ENCODE measurements around the gene NAA25. TPM values are rescaled to one million over a fixed set of nuclear protein-coding genes. Genes with fewer than 3 reads are reported as not detected.
A peak's percentile ranks its signal among the peaks of the same experiment; 100 is the strongest.
"Not testable (repeated sequence)": the region's sequence is repeated elsewhere in the genome, so short reads cannot be mapped to it uniquely, and the experiment has no call there.

The NAA25 gene
- polyA plus RNA-seq, 1 donor from 2014 or later, result 15.0 TPM

DNA sequence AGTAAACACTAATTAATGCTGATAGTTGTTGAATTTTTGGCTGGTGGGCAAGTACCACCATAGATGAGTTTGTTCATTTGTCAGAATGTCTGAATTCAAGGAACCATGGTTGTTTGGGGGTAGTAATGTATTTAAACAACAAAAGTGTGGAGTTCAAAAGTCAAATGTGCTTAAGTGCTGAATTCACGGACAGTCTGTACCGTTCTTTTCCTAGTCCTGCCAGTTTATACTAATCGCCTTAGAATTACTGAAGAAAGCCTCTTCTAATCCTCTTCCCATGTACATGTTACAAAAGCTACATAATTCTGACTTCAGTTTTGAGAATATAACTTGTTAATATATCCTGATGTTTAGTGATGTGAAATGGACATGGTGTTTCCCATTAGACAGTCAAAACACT lies 2.7 kb downstream of the NAA25 start:
- H3K27me3 Mint-ChIP-seq, result no peaks in the 10 kb centered on the region
- no peaks in the 10 kb centered on the region for H3K9me3 Mint-ChIP-seq
- peak overlapping the region in 2 of 3 donors; percentile 0 to 31 for H3K27ac Mint-ChIP-seq

DNA sequence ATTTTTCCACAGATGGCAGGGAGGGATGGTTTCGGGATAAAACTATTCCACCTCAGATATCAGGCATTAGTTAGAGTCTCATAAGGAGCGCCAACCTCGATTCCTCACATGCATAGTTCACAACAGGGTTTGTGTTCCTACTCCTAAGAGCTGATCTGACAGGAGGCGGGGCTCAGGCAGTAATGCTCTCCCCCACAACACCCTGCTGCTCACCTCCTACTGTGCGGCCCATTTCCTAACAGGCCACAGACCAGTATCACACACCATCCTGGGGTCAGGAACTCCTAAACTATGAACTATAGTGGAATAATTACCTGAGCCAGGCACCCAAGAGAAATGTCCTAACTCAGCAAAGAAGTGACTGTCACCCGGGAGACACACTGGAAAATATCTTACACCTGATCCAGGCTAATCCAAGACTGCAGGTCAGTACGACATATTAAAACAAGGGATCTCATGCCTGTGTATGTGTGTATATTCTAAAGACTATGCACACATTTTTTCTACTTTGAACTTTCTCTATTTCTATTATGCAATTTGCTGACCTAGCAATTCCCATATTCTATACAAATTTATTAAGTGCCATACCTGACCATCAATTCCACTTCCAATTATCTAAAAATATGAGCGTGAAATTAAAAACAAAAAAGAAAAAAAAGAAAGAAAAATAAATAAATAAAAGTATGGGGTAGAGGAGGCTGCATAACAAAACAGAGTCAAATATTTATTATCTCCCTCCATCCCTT lies 4.7 kb downstream of the NAA25 start:
- Mint-ChIP-seq H3K4me1 (peaks cover 24 to 42% (median 37%) of the 10 kb centered on the region in 3 donors), H3K36me3 (no peaks in the 10 kb centered on the region), H3K27ac (peak overlapping the region in 2 of 3 donors; percentile 39 to 82), H3K4me3 (peak overlapping the region in 1 of 4 donors; percentile 58), H3K9me3 (no peaks in the 10 kb centered on the region), H3K27me3 (no peaks in the 10 kb centered on the region)

More for the DNA sequence above, 2.7 kb downstream of the NAA25 start:
- Mint-ChIP-seq H3K4me3 (peak overlapping the region in 3 of 4 donors; percentile 6 to 38 (median 27)), H3K4me1 (peaks cover 28 to 43% (median 38%) of the 10 kb centered on the region in 3 donors), H3K36me3 (no peaks in the 10 kb centered on the region)

GRCh38 chr12:112102746-112103145 lies 5.8 kb downstream of the NAA25 start:
- peaks cover 23 to 41% (median 33%) of the 10 kb centered on the region in 3 donors for H3K4me1 Mint-ChIP-seq
- H3K9me3 Mint-ChIP-seq, H3K27ac Mint-ChIP-seq, H3K36me3 Mint-ChIP-seq, H3K27me3 Mint-ChIP-seq, H3K4me3 Mint-ChIP-seq: not testable (repeated sequence)

DNA sequence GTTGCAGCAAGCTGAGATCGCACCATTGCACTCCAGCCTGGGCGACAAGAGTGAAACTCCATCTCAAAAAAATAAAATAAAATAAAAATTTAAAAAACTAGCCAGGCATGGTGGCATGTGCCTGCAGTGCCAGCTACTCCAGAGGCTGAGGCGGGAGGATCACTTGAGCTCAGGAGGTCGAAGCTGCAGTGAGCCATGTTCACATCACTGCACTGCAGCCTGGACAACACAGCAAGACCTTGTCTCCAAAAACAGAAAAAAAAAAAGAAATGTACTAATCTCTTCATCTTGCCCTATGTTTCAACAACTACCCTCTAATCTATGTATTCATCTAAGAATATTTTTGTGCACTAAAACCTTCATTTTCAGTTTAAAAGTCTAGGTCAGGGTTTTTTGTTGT lies 6.5 kb downstream of the NAA25 start:
- H3K4me1 Mint-ChIP-seq, result peaks cover 21 to 35% (median 27%) of the 10 kb centered on the region in 3 donors
- H3K27ac Mint-ChIP-seq, result no peak overlapping the region
- no peaks in the 10 kb centered on the region for H3K27me3 Mint-ChIP-seq
- no peak overlapping the region for H3K4me3 Mint-ChIP-seq
- no peaks in the 10 kb centered on the region for H3K9me3 Mint-ChIP-seq
- no peaks in the 10 kb centered on the region for H3K36me3 Mint-ChIP-seq

DNA sequence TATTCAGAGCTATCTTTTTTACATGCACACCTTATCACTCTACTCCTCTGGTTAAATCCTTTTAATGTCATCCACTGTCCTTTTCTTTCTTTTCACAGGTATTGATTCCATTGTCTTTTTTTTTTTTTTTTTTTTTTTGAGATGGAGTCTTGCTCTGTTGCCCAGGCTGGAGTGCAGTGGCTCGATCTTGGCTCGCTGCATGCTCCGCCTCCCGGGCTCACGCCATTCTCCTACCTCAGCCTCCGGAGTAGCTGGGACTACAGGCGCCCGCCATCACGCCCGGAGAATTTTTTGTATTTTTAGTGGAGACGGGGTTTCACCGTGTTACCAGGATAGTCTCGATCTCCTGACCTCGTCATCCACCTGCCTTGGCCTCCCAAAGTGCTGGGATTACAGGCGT lies 8.1 kb downstream of the NAA25 start:
- peaks cover 24 to 39% (median 28%) of the 10 kb centered on the region in 3 donors for H3K4me1 Mint-ChIP-seq
- H3K36me3 Mint-ChIP-seq, H3K4me3 Mint-ChIP-seq, H3K9me3 Mint-ChIP-seq, H3K27me3 Mint-ChIP-seq, H3K27ac Mint-ChIP-seq: not testable (repeated sequence)

DNA sequence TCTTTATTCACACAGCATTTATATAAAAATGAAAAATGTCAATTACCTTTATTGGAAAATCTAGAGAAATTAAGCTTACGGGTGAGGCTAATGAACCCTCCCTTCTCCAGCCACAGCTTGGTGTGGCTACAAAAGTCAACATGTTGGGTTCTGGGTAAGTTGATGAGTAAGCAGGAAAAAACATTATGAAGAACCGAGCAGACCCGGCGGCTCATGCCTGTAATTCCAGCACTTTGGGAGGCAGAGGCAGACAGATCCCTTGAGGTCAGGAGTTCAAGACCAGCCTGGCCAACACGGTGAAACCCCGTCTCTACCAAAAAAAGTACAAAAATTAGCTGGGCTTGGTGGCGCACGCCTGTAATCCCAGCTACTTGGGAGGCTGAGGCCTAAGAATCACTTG lies 10.9 kb downstream of the NAA25 start:
- no peaks in the 10 kb centered on the region for H3K36me3 Mint-ChIP-seq
- no peak overlapping the region for H3K27ac Mint-ChIP-seq
- H3K4me3 Mint-ChIP-seq, result no peak overlapping the region
- peaks cover 18 to 29% (median 25%) of the 10 kb centered on the region in 3 donors for H3K4me1 Mint-ChIP-seq
- no peaks in the 10 kb centered on the region for H3K9me3 Mint-ChIP-seq
- H3K27me3 Mint-ChIP-seq, result no peaks in the 10 kb centered on the region

- no peaks in the 10 kb centered on the region for H3K36me3 Mint-ChIP-seq
- H3K27ac Mint-ChIP-seq, result peak overlapping the region in 2 of 3 donors; percentile 35 to 56
- H3K9me3 Mint-ChIP-seq, result no peaks in the 10 kb centered on the region
- peak overlapping the region in 1 of 4 donors; percentile 4 for H3K4me3 Mint-ChIP-seq
- H3K27me3 Mint-ChIP-seq, result no peaks in the 10 kb centered on the region
- peaks cover 18 to 27% (median 25%) of the 10 kb centered on the region in 3 donors for H3K4me1 Mint-ChIP-seq
These were observed 11.9 kb downstream of the NAA25 start for GRCh38 chr12:112096667-112097066.

GRCh38 chr12:112096070-112096469 lies 12.5 kb downstream of the NAA25 start:
- H3K36me3 Mint-ChIP-seq, result no peaks in the 10 kb centered on the region
- H3K9me3 Mint-ChIP-seq, result no peaks in the 10 kb centered on the region
- no peak overlapping the region for H3K4me3 Mint-ChIP-seq
- no peaks in the 10 kb centered on the region for H3K27me3 Mint-ChIP-seq
- H3K27ac Mint-ChIP-seq, result peak overlapping the region in 2 of 3 donors; percentile 36 to 74
- peaks cover 18 to 26% (median 23%) of the 10 kb centered on the region in 3 donors for H3K4me1 Mint-ChIP-seq

GRCh38 chr12:112091563-112091962 lies 17.0 kb downstream of the NAA25 start:
- H3K36me3 Mint-ChIP-seq, result no peaks in the 10 kb centered on the region
- peaks cover 15 to 18% (median 17%) of the 10 kb centered on the region in 3 donors for H3K4me1 Mint-ChIP-seq
- no peaks in the 10 kb centered on the region for H3K27me3 Mint-ChIP-seq
- no peaks in the 10 kb centered on the region for H3K9me3 Mint-ChIP-seq
- H3K27ac Mint-ChIP-seq, result peak overlapping the region in 1 of 3 donors; percentile 43
- no peak overlapping the region for H3K4me3 Mint-ChIP-seq

DNA sequence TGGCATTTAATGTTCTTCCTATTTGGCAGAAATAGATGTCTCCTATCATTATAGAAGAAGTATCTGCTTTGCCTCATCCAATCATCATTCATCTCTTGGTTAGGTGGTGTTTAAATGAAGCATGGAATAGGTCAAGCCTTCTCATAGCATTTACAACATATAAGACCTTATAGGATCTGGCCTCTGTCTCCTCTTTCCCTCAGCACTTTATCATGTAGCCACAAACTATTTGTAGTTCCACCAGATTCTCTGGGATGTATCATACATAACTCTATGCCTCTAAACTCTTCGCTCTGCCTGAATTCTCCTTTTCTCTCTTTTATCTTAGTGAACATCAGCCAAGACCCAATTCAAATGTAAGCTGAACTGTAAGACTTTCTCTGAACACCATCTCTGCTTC lies 20.7 kb downstream of the NAA25 start:
- H3K4me3 Mint-ChIP-seq, result no peak overlapping the region
- H3K9me3 Mint-ChIP-seq, result no peaks in the 10 kb centered on the region
- H3K27ac Mint-ChIP-seq, result peak overlapping the region in 1 of 3 donors; percentile 6
- no peaks in the 10 kb centered on the region for H3K27me3 Mint-ChIP-seq
- H3K4me1 Mint-ChIP-seq, result peaks cover 5 to 13% (median 11%) of the 10 kb centered on the region in 3 donors
- H3K36me3 Mint-ChIP-seq, result peaks cover 5% of the 10 kb centered on the region

DNA sequence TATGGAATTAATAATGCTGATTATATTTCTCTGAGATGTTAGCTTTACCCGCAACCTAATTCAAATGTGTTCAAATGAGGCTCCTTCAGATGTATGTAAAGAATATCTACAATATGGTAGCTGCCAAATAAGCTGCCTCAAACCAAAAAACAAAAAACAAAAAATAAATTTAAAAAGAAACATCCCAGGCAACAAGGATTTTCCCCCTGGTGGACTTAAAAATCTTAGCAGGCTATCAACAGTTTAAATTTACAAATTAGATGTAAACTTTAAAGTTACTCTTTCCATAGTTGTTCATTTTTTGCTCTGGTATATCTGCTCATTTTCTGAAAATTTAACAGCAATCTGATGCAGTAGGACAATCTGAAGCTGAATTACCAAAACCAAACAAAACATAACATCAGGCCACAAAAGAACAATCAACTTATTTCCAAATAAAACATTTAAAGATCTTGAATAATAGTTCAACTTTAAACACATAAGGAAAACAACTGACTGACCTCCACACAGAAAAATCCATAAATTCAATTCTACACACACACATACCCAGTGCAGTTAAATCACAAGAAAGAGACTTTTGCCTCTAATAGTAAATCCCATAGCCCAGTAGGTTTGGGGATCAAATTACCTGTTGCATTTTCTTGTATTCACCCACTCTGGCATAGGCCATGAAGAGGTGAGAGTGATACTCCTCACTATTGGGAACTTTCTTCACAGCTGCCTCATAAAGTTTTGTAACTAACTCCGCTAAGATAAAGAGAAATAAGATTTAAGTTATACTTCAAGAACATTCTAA lies 21.3 kb downstream of the NAA25 start:
- Mint-ChIP-seq H3K27me3 (no peaks in the 10 kb centered on the region), H3K27ac (no peak overlapping the region), H3K36me3 (peaks cover 5% of the 10 kb centered on the region), H3K9me3 (no peaks in the 10 kb centered on the region), H3K4me3 (no peak overlapping the region), H3K4me1 (peaks cover 5 to 13% (median 11%) of the 10 kb centered on the region in 3 donors)

- Mint-ChIP-seq H3K4me1 (no peaks in the 10 kb centered on the region), H3K36me3 (peaks cover 3% of the 10 kb centered on the region), H3K9me3 (no peaks in the 10 kb centered on the region), H3K27me3 (no peaks in the 10 kb centered on the region), H3K27ac (no peak overlapping the region), H3K4me3 (no peak overlapping the region)
These were observed 42.0 kb downstream of the NAA25 start for GRCh38 chr12:112066566-112066965.

- no peak overlapping the region for H3K4me3 Mint-ChIP-seq
- H3K36me3 Mint-ChIP-seq, result peaks cover 3% of the 10 kb centered on the region
- H3K9me3 Mint-ChIP-seq, result no peaks in the 10 kb centered on the region
- H3K27me3 Mint-ChIP-seq, result no peaks in the 10 kb centered on the region
- peak overlapping the region in 1 of 3 donors; percentile 39 for H3K27ac Mint-ChIP-seq
- no peaks in the 10 kb centered on the region for H3K4me1 Mint-ChIP-seq
These were observed 45.3 kb downstream of the NAA25 start for GRCh38 chr12:112063273-112063672.

DNA sequence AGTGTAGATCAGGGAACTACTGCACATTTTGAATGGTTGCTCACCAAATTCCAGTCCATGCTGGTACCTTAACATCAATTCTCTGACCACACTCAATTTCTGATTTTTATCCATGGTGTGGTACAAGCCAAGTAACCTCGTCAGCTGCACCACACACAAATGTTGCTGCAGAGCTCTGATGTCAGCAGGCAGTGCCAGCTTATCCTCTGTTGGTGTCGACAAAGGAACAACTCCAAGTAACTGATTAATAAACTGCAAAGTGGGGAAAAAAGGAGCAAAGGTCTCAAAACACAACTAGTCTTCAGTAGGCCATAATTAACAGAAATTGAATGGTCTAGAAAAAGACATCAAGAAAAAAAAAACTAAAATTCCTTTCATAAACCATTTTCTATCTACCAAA lies 47.4 kb downstream of the NAA25 start:
- H3K9me3 Mint-ChIP-seq, result no peaks in the 10 kb centered on the region
- H3K4me3 Mint-ChIP-seq, result no peak overlapping the region
- H3K27ac Mint-ChIP-seq, result no peak overlapping the region
- H3K4me1 Mint-ChIP-seq, result peaks cover 0 to 2% (median 0%) of the 10 kb centered on the region in 3 donors
- peaks cover 1% of the 10 kb centered on the region for H3K36me3 Mint-ChIP-seq
- no peaks in the 10 kb centered on the region for H3K27me3 Mint-ChIP-seq

DNA sequence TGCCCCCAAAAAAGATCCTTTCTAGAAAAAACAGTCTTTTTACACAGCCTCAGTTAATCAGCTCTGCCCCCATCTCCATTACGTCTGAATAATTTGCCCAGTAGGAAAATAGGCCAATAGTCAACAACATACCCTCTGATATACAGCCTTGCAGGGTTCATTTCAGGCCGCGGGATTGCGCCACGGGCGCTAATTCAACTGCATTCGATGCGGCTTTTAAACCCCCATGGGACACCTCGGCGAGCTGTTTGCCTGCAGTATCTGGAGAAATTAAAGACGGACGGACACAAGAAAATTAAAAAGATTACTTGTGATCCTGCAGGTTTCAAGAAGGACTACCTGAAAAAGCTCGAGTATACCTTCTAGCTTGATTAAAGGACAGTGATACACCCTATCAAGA lies 59.2 kb downstream of the NAA25 start:
- Mint-ChIP-seq H3K4me1 (peaks cover 0 to 10% (median 9%) of the 10 kb centered on the region in 3 donors), H3K27ac (no peak overlapping the region), H3K36me3 (peaks cover 14% of the 10 kb centered on the region), H3K4me3 (no peak overlapping the region), H3K9me3 (no peaks in the 10 kb centered on the region), H3K27me3 (no peaks in the 10 kb centered on the region)

Data from IgD-negative memory B cell (primary cell).